SU-DHL-6 (cell line): Measurements from ENCODE around the gene TUBA1A.
"Not testable (repeated sequence)": the region's sequence is repeated elsewhere in the genome, so short reads cannot be mapped to it uniquely, and the experiment has no call there.

ENCODE experiments used
- CTCF ChIP-seq: fragments of 200-600 bp; sonication (generic); IDR thresholded peaks from one replicate; pipeline ENCODE4 v1.5.1; 2017; ENCODE audit warnings: antibody characterized with exemption, mild to moderate bottlenecking, low read length, moderate library complexity; ENCODE audit not compliant: insufficient read depth, poor library complexity, severe bottlenecking
- EZH2phosphoT487 ChIP-seq: fragments of 200-600 bp; sonication (generic), shearing (Covaris generic); conservative IDR thresholded peaks from 2 replicates; pipeline ENCODE4 v1.6.1; 2018; ENCODE audit warnings: mild to moderate bottlenecking, antibody characterized with exemption, low read length, moderate library complexity, mixed read lengths

- not testable (repeated sequence) for TF ChIP-seq CTCF, EZH2phosphoT487
These were observed 21.8 kb upstream of the TUBA1A start for GRCh38 chr12:49210703-49211102.
